ENCODE results near the gene ADRA2B. TPM values are rescaled to one million over a fixed set of nuclear protein-coding genes. Genes with fewer than 3 reads are reported as not detected.
"Not testable (repeated sequence)": the region's sequence is repeated elsewhere in the genome, so short reads cannot be mapped to it uniquely, and the experiment has no call there.

Gene ADRA2B
- 1 to 10 TPM in 2 of 4 donors, under 1 TPM in 2; 0.93 to 3.6 (median 1.2) TPM for total RNA-seq

DNA sequence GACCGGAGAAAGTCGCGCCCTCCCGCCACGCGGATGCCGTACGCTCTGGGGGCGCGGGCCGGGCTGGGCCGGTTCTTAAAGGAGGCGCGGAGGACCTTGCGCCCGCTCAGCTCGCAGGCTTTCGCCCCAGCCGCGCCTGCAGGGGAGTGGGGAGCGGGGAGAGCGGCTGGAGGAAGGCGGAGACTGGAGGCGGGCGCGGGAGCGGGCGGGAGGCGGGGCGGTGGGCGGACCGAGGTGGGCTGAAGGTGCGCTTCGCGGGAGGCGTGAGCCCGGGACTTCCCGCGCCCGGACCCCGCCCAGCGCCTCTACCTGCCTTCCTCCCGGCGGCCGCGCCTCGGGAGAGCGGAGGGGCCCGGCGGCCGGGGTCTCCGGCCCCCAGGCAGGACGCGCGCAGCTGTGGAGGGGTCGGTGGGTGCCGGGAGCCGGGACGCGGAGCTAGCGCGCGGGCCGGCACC, at the start of gene ADRA2B:
Gene ADRA2B (minus strand): TSS at position 148 of the 455 bp plus-strand sequence. CDS start 422 bp downstream, outside the sequence.
- peak within 1 kb of the TSS; percentile 56 for H3K27ac ChIP-seq
- no peak for DNase-seq (ENCODE audit: low spot score in 2 of 2)
- WGBS: no CpG with 5 or more reads among the region's 64 CpGs

DNA sequence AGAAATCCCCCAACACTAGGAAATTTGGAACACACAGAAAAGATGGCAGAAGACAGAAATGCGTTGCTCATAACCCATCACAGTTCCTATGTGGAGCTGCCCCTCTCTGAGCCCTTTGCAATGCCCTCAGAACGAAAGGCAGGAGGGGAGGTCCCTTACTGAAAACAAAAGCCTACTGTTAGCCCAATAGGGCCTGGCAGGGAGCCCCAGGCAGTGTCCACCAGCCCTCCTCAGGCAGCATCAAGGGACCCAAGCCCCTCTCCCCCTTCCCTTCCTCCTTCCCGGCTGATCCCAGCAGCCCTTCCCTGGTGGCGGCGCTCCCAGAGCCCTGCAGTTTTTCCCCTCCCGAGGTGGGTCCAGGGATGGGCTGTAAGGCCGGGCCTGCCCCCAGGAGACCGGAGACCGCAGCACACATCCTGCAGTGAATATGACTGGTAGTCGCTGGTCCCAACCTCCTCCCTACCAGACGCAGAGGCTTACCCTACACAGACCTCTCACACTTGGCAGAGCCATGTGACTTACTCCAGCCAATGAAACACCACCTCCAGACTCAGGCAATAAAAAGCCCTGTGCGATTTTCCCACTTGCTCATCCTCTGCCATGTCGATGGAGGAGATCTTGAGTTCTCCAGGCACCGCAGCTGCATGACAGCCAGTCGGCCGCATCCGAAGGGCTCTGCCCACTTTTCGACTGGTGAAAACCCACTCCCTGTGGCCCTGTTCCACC, 48.3 kb upstream of the ADRA2B start:
- Histone ChIP-seq H3K36me3 (no peaks in the 10 kb centered on the region), H3K27me3 (no peaks in the 10 kb centered on the region), H3K9me3 (no peaks in the 10 kb centered on the region), H3K4me3 (no peak overlapping the region), H3K4me1 (no peaks in the 10 kb centered on the region), H3K27ac (no peak overlapping the region)
- no peak for DNase-seq (ENCODE audit: low spot score in 2 of 2)
- WGBS: 78% methylated on average over 18 of the region's 18 CpGs
- TF ChIP-seq POLR2AphosphoS5 (IDR thresholded peaks at IDR 0.05) (no peak), CTCF (IDR thresholded peaks at IDR 0.05) (no peak), POLR2A (IDR thresholded peaks at IDR 0.05) (no peak), EP300 (IDR thresholded peaks at IDR 0.05) (no peak)

More for the DNA sequence above, at the start of gene ADRA2B:
- no peak for TF ChIP-seq POLR2AphosphoS5 (IDR thresholded peaks at IDR 0.05)
- no peak for TF ChIP-seq POLR2A (IDR thresholded peaks at IDR 0.05)
- Histone ChIP-seq H3K4me3 (peak within 1 kb of the TSS; percentile 79), H3K9me3 (no peaks in the 10 kb centered on the region), H3K4me1 (peaks cover 24% of the 10 kb centered on the region), H3K36me3 (no peaks in the 10 kb centered on the region), H3K27me3 (peaks cover 58% of the 10 kb centered on the region)

GRCh38 chr2:96163768-96164429, 47.5 kb upstream of the ADRA2B start:
- no peak overlapping the region for H3K4me3 ChIP-seq
- no peak overlapping the region for H3K27ac ChIP-seq
- no peaks in the 10 kb centered on the region for H3K4me1 ChIP-seq
- no peaks in the 10 kb centered on the region for H3K9me3 ChIP-seq
- H3K36me3 ChIP-seq: no peaks in the 10 kb centered on the region
- TF ChIP-seq POLR2AphosphoS5 (IDR thresholded peaks at IDR 0.05) (no peak), EP300 (IDR thresholded peaks at IDR 0.05) (no peak), CTCF (IDR thresholded peaks at IDR 0.05) (no peak), POLR2A (IDR thresholded peaks at IDR 0.05) (no peak)
- no peaks in the 10 kb centered on the region for H3K27me3 ChIP-seq
- 70% methylated on average over 10 of the region's 13 CpGs for WGBS
- DNase-seq (ENCODE audit: low spot score in 2 of 2): no peak

GRCh38 chr2:96163415-96163767, 47.0 kb upstream of the ADRA2B start:
- Histone ChIP-seq H3K27me3 (no peaks in the 10 kb centered on the region), H3K9me3 (no peaks in the 10 kb centered on the region), H3K4me1 (no peaks in the 10 kb centered on the region), H3K4me3 (no peak overlapping the region), H3K36me3 (no peaks in the 10 kb centered on the region), H3K27ac (no peak overlapping the region)
- TF ChIP-seq EP300 (IDR thresholded peaks at IDR 0.05): no peak
- no peak for TF ChIP-seq POLR2AphosphoS5 (IDR thresholded peaks at IDR 0.05)
- no peak for TF ChIP-seq CTCF (IDR thresholded peaks at IDR 0.05)
- TF ChIP-seq POLR2A (IDR thresholded peaks at IDR 0.05): no peak
- 98% methylated on average over 5 of the region's 5 CpGs for WGBS
- no peak for DNase-seq (ENCODE audit: low spot score in 2 of 2)

DNA sequence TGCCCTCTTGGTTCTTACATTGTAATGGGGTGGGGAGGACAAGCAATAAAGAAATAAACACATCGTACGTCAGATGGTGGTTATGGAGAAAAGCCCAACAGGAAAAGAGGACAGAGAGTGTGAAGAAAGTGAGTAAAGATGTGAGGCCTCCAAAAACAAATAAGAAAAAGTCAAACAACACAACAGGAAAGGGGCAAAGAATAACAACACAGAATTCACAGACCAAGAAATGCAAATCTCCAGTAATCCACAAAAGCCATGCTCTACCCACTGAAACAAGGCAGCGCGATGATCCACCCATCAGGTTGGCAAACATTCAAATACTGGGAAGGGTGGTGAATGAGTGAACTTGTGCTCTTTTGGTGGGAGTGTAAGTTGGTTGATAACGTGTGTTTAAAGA, 45.5 kb upstream of the ADRA2B start:
- no peak for DNase-seq (ENCODE audit: low spot score in 2 of 2)
- 50% methylated on average over 5 of the region's 5 CpGs for WGBS

GRCh38 chr2:96160366-96160765, 44.0 kb upstream of the ADRA2B start:
- H3K36me3 ChIP-seq; H3K4me1 ChIP-seq; H3K9me3 ChIP-seq; DNase-seq (ENCODE audit: low spot score in 2 of 2); H3K27me3 ChIP-seq; H3K27ac ChIP-seq; H3K4me3 ChIP-seq: not testable (repeated sequence)
- WGBS: 98% methylated on average over 5 of the region's 5 CpGs

More for the DNA sequence above, 45.5 kb upstream of the ADRA2B start:
- Histone ChIP-seq H3K27ac (no peak overlapping the region), H3K36me3 (no peaks in the 10 kb centered on the region), H3K9me3 (no peaks in the 10 kb centered on the region), H3K4me1 (no peaks in the 10 kb centered on the region), H3K27me3 (peaks cover 1% of the 10 kb centered on the region), H3K4me3 (no peak overlapping the region)
- no peak for TF ChIP-seq EP300 (IDR thresholded peaks at IDR 0.05)
- no peak for TF ChIP-seq CTCF (IDR thresholded peaks at IDR 0.05)
- no peak for TF ChIP-seq POLR2AphosphoS5 (IDR thresholded peaks at IDR 0.05)
- TF ChIP-seq POLR2A (IDR thresholded peaks at IDR 0.05): no peak
